Activated CD4-positive, alpha-beta T cell treated with anti-CD3 and anti-CD28 coated beads, Interleukin-2, amount 50 U/mL, for 48 hours (primary cell): Measurements from ENCODE around the gene INHBA.

Experiments
- DNase-seq, 2 experiments: peaks; one replicate each; pipeline ENCODE4 v3.0.0-alpha.2; 2020

INHBA gene

GRCh38 chr7:41702635-41703371 lies at the start of gene INHBA:
INHBA (minus strand) TSS chr7:41703090; CDS start chr7:41700374, 2,716 bp downstream.
- no peak for DNase-seq

GRCh38 chr7:41752615-41753014 lies 49.7 kb upstream of the INHBA start:
- no peak for DNase-seq

- DNase-seq = no peak
These were observed 48.0 kb upstream of the INHBA start for GRCh38 chr7:41750661-41751540.

GRCh38 chr7:41747961-41748360 lies 45.1 kb upstream of the INHBA start:
- DNase-seq = no peak

- no peak for DNase-seq
These were observed 42.6 kb upstream of the INHBA start for GRCh38 chr7:41745451-41745850.

GRCh38 chr7:41744161-41744560 lies 41.3 kb upstream of the INHBA start:
- DNase-seq = no peak

- DNase-seq = no peak
These were observed 39.6 kb upstream of the INHBA start for GRCh38 chr7:41742401-41743020.

GRCh38 chr7:41738806-41739205 lies 35.9 kb upstream of the INHBA start:
- no peak for DNase-seq

- no peak for DNase-seq
These were observed 35.4 kb upstream of the INHBA start for GRCh38 chr7:41738336-41738735.

GRCh38 chr7:41735206-41735605 lies 32.3 kb upstream of the INHBA start:
- DNase-seq = no peak

GRCh38 chr7:41732843-41733306 lies 30.0 kb upstream of the INHBA start:
- no peak for DNase-seq

GRCh38 chr7:41732436-41732785 lies 29.5 kb upstream of the INHBA start:
- DNase-seq = no peak

- DNase-seq = no peak
These were observed 28.9 kb upstream of the INHBA start for GRCh38 chr7:41731493-41732435.

- DNase-seq = no peak
These were observed 27.8 kb upstream of the INHBA start for GRCh38 chr7:41730668-41731067.

- DNase-seq = no peak
These were observed 27.3 kb upstream of the INHBA start for GRCh38 chr7:41730161-41730560.

GRCh38 chr7:41729059-41729458 lies 26.2 kb upstream of the INHBA start:
- DNase-seq = no peak

GRCh38 chr7:41725013-41725412 lies 22.1 kb upstream of the INHBA start:
- no peak for DNase-seq

GRCh38 chr7:41720886-41721285 lies 18.0 kb upstream of the INHBA start:
- no peak for DNase-seq

- DNase-seq = no peak
These were observed 17.2 kb upstream of the INHBA start for GRCh38 chr7:41720046-41720445.

- DNase-seq = no peak
These were observed 13.8 kb upstream of the INHBA start for GRCh38 chr7:41716691-41717090.

- DNase-seq = no peak
These were observed 12.1 kb upstream of the INHBA start for GRCh38 chr7:41715000-41715399.

GRCh38 chr7:41711283-41712064 lies 8.6 kb upstream of the INHBA start:
- DNase-seq = no peak
